ENCODE measurements around the gene BRI3. TPM values are rescaled to one million over a fixed set of nuclear protein-coding genes. Genes with fewer than 3 reads are reported as not detected.

The BRI3 gene
- total and polyA plus RNA-seq, 5 experiments from 2014 or later = 15.1 to 86.2 (median 18.8) TPM

Other genes starting within 250 kb of the BRI3 start
- gene LMTK2, start 174.8 kb upstream of the BRI3 start, total RNA-seq = 10 to 100 TPM; 23.4 to 27.9 TPM
- gene LMTK2, start 174.8 kb upstream of the BRI3 start, polyA plus RNA-seq = 1 to 10 TPM; 1.8 to 4.9 (median 3.1) TPM
- gene BHLHA15, start 70.2 kb upstream of the BRI3 start, total RNA-seq = not detected
- gene BHLHA15, start 70.2 kb upstream of the BRI3 start, polyA plus RNA-seq = under 1 TPM in 1 of 3 donors, not detected in 2; 0.47 TPM
- gene TECPR1, start 29.5 kb upstream of the BRI3 start, total RNA-seq = 100 to 1,000 TPM; 174 to 181 TPM
- gene TECPR1, start 29.5 kb upstream of the BRI3 start, polyA plus RNA-seq = 10 to 100 TPM; 18.5 to 40.2 (median 26.1) TPM
- under 1 TPM; 0.44 to 0.47 TPM for gene BAIAP2L1, start 119.4 kb downstream of the BRI3 start, total RNA-seq
- gene BAIAP2L1, start 119.4 kb downstream of the BRI3 start, polyA plus RNA-seq = under 1 TPM; 0.06 to 0.85 (median 0.34) TPM

Measured in naive thymus-derived CD8-positive, alpha-beta T cell (primary cell).